Panc1 (cell line): Measurements from ENCODE around the gene SLC16A7.
"Not testable (repeated sequence)": the region's sequence is repeated elsewhere in the genome, so short reads cannot be mapped to it uniquely, and the experiment has no call there.

Source experiments
- CTCF ChIP-seq: fragments of 450-650 bp; IDR thresholded peaks from 2 replicates; pipeline ENCODE4 v1.5.1; 2017; ENCODE audit warnings: mild to moderate bottlenecking
- POLR2AphosphoS5 ChIP-seq: IDR thresholded peaks from 2 replicates; pipeline ENCODE4 v1.6.1; 2012; ENCODE audit warnings: mild to moderate bottlenecking, low read depth, low read length, moderate library complexity
- REST ChIP-seq, 2 experiments: IDR thresholded peaks; 2 replicates each; pipeline ENCODE4 v1.6.1; 2011 to 2012; ENCODE audit warnings: low read depth in 2 of 2, control low read depth in 1 of 2, low read length in 1 of 2, mild to moderate bottlenecking in 1 of 2, moderate library complexity in 1 of 2; ENCODE audit not compliant: insufficient read depth in 1 of 2
- SIN3A ChIP-seq: IDR thresholded peaks from 2 replicates; pipeline ENCODE4 v1.6.1; 2012; ENCODE audit warnings: low read depth, mild to moderate bottlenecking, low read length, moderate library complexity, borderline replicate concordance; ENCODE audit not compliant: insufficient read depth
- TCF7L2 ChIP-seq: IDR thresholded peaks from 2 replicates; pipeline ENCODE4 v1.6.1; 2011; ENCODE audit warnings: mild to moderate bottlenecking, low read depth, low read length, inconsistent platforms

- not testable (repeated sequence) for TF ChIP-seq POLR2AphosphoS5; CTCF; SIN3A; REST (IDR thresholded peaks at IDR 0.05; ENCODE audit: insufficient read depth in 1 of 2, low read depth in 2 of 2, low read length in 1 of 2); TCF7L2
Observed at GRCh38 chr12:59612823-59613434, 17.1 kb downstream of the SLC16A7 start.
